IMR-90 (cell line): ENCODE measurements around the gene DACH1. TPM values are rescaled to one million over a fixed set of nuclear protein-coding genes. Genes with fewer than 3 reads are reported as not detected.
A peak's percentile ranks its signal among the peaks of the same experiment; 100 is the strongest.

ENCODE experiments used
- ATAC-seq: fragments of 200-7000 bp; cut with Tn5 transposase; 2 replicates; pipeline ENCODE4 v1.9.1; 2020; ENCODE audit warnings: low read depth, mild to moderate bottlenecking, moderate library complexity
- BruUV-seq: library from RNA; stranded (reverse); fragments of 400-500 nt; replicated peaks from 2 replicates; lab custom pipeline; 2021; lab: Mats Ljungman, UMichigan
- CTCF ChIA-PET: fragments of 300-600 bp; formaldehyde crosslinking; extraction: SDS; loops from one replicate; lab custom pipeline; 2021; ENCODE audit warnings: antibody characterized with exemption; lab: Yijun Ruan, JAX
- POLR2A ChIA-PET: fragments of 300-600 bp; sonication (Branson Sonifier 250); formaldehyde crosslinking; loops from one replicate; lab custom pipeline; 2022; ENCODE audit warnings: antibody characterized with exemption; ENCODE audit not compliant: unreplicated experiment; lab: Charles Lee
- DNase-seq: peaks from one replicate; pipeline ENCODE4 v3.0.0; 2013
- H2AFZ ChIP-seq: replicated peaks from 2 replicates; pipeline ENCODE3; 2013; ENCODE audit warnings: low read length, mild to moderate bottlenecking; ENCODE audit not compliant: poor library complexity
- H2AK5ac ChIP-seq: 2 replicates; pipeline ENCODE4 v1.6.1; 2013; ENCODE audit warnings: low read depth, low read length, inconsistent platforms
- H2AK9ac ChIP-seq: replicated peaks from 2 replicates; pipeline ENCODE3; 2013; ENCODE audit warnings: mild to moderate bottlenecking, low read depth, low read length, moderate library complexity; ENCODE audit not compliant: poor library complexity
- H2BK120ac ChIP-seq: 2 replicates; pipeline ENCODE4 v1.6.1; 2013; ENCODE audit warnings: low read depth, low read length, inconsistent platforms
- H2BK15ac ChIP-seq: 3 replicates; pipeline ENCODE4 v1.6.1; 2013; ENCODE audit warnings: low read depth, low read length, inconsistent platforms
- H2BK20ac ChIP-seq: 2 replicates; pipeline ENCODE4 v1.6.1; 2013; ENCODE audit warnings: low read depth, mild to moderate bottlenecking, inconsistent platforms, low read length, moderate library complexity
- H2BK5ac ChIP-seq: 2 replicates; pipeline ENCODE4 v1.6.1; 2013; ENCODE audit warnings: mild to moderate bottlenecking, low read depth, low read length, inconsistent platforms; ENCODE audit not compliant: poor library complexity, severe bottlenecking
- H3K14ac ChIP-seq: replicated peaks from 2 replicates; pipeline ENCODE4 v1.6.1; 2013; ENCODE audit warnings: low read depth, low read length, inconsistent platforms
- H3K18ac ChIP-seq: 2 replicates; pipeline ENCODE4 v1.6.1; 2013; ENCODE audit warnings: low read depth, low read length, control low read depth
- H3K23ac ChIP-seq: 2 replicates; pipeline ENCODE4 v1.6.1; 2013; ENCODE audit warnings: low read depth, low read length, inconsistent platforms
- H3K27ac ChIP-seq: 2 replicates; pipeline ENCODE4 v1.5.1; 2013; ENCODE audit warnings: mild to moderate bottlenecking, control low read depth, low read length; ENCODE audit not compliant: insufficient read depth
- H3K27me3 ChIP-seq: 2 replicates; pipeline ENCODE4 v1.6.1; 2013; ENCODE audit warnings: low read length; ENCODE audit not compliant: control insufficient read depth, insufficient read depth
- H3K36me3 ChIP-seq: 2 replicates; pipeline ENCODE4 v1.6.1; 2013; ENCODE audit warnings: low read length, mixed read lengths; ENCODE audit not compliant: control insufficient read depth, insufficient read depth
- H3K4ac ChIP-seq: 2 replicates; pipeline ENCODE4 v1.6.1; 2013; ENCODE audit warnings: low read depth, low read length, inconsistent platforms
- H3K4me1 ChIP-seq: 2 replicates; pipeline ENCODE4 v1.6.1; 2013; ENCODE audit warnings: low read length, mixed read lengths; ENCODE audit not compliant: control insufficient read depth, insufficient read depth
- H3K4me2 ChIP-seq: 2 replicates; pipeline ENCODE4 v1.6.1; 2013; ENCODE audit warnings: low read depth, mild to moderate bottlenecking, control low read depth, low read length, moderate library complexity
- H3K4me3 ChIP-seq: 2 replicates; pipeline ENCODE4 v1.5.1; 2013; ENCODE audit warnings: low read depth, mild to moderate bottlenecking, control low read depth, low read length, moderate library complexity; ENCODE audit not compliant: insufficient read depth
- H3K56ac ChIP-seq: 2 replicates; pipeline ENCODE4 v1.6.1; 2013; ENCODE audit warnings: low read length, inconsistent platforms; ENCODE audit not compliant: insufficient read depth; ENCODE audit errors: extremely low read depth
- H3K79me1 ChIP-seq, 2 experiments: 2 replicates each; pipeline ENCODE4 v1.6.1; 2013; ENCODE audit warnings: low read length in 2 of 2, inconsistent platforms in 1 of 2, low read depth in 1 of 2
- H3K9ac ChIP-seq: 2 replicates; pipeline ENCODE4 v1.6.1; 2013; ENCODE audit warnings: low read depth, low read length, control low read depth
- H3K9me1 ChIP-seq: 2 replicates; pipeline ENCODE4 v1.6.1; 2013; ENCODE audit warnings: low read length, inconsistent platforms; ENCODE audit not compliant: insufficient read depth
- H3K9me3 ChIP-seq: 2 replicates; pipeline ENCODE4 v1.6.1; 2013; ENCODE audit warnings: low read length; ENCODE audit not compliant: control insufficient read depth, insufficient read depth
- H4K20me1 ChIP-seq: 2 replicates; pipeline ENCODE4 v1.6.1; 2013; ENCODE audit warnings: low read length, inconsistent platforms; ENCODE audit not compliant: insufficient read depth
- H4K5ac ChIP-seq: 2 replicates; pipeline ENCODE4 v1.6.1; 2013; ENCODE audit warnings: mild to moderate bottlenecking, low read depth, low read length, control low read depth
- H4K8ac ChIP-seq, 2 experiments: 2 replicates each; pipeline ENCODE4 v1.6.1; 2013; ENCODE audit warnings: low read depth in 2 of 2, low read length in 2 of 2, control low read depth in 1 of 2, inconsistent platforms in 1 of 2
- H4K91ac ChIP-seq: 2 replicates; pipeline ENCODE4 v1.6.1; 2013; ENCODE audit warnings: low read depth, low read length, inconsistent platforms; ENCODE audit not compliant: insufficient read depth
- BHLHE40 ChIP-seq: fragments of 150-350 bp; IDR thresholded peaks from 2 replicates; pipeline ENCODE4 v1.6.1; 2016; ENCODE audit warnings: mild to moderate bottlenecking, low read depth, low read length
- CEBPB ChIP-seq: IDR thresholded peaks from 2 replicates; pipeline ENCODE4 v1.6.1; 2012; ENCODE audit warnings: low read depth, low read length, improper control_type of control experiment
- CHD1 ChIP-seq: IDR thresholded peaks from 2 replicates; pipeline ENCODE4 v1.6.1; 2012; ENCODE audit warnings: low read depth, low read length, improper control_type of control experiment
- CTCF ChIP-seq: conservative IDR thresholded peaks from 2 replicates; pipeline ENCODE4 v1.5.1; 2012; ENCODE audit warnings: mild to moderate bottlenecking, low read depth, low read length, improper control_type of control experiment
- FOS ChIP-seq: fragments of 150-350 bp; IDR thresholded peaks from 2 replicates; pipeline ENCODE4 v1.6.1; 2016; ENCODE audit warnings: low read depth, low read length
- MAFK ChIP-seq: IDR thresholded peaks from 2 replicates; pipeline ENCODE4 v1.6.1; 2012; ENCODE audit warnings: low read depth, low read length, improper control_type of control experiment
- MAZ ChIP-seq: IDR thresholded peaks from 2 replicates; pipeline ENCODE4 v1.6.1; 2012; ENCODE audit warnings: low read depth, mild to moderate bottlenecking, low read length, improper control_type of control experiment, moderate library complexity, borderline replicate concordance
- MXI1 ChIP-seq: IDR thresholded peaks from 2 replicates; pipeline ENCODE4 v1.6.1; 2012; ENCODE audit warnings: low read depth, mild to moderate bottlenecking, low read length, moderate library complexity, borderline replicate concordance
- NFE2L2 ChIP-seq: fragments of 150-350 bp; IDR thresholded peaks from 2 replicates; pipeline ENCODE4 v1.6.1; 2016; ENCODE audit warnings: low read depth, mild to moderate bottlenecking, low read length
- POLR2A ChIP-seq: IDR thresholded peaks from 2 replicates; pipeline ENCODE4 v1.6.1; 2012; ENCODE audit warnings: mild to moderate bottlenecking, low read depth, low read length
- RAD21 ChIP-seq: IDR thresholded peaks from 2 replicates; pipeline ENCODE4 v1.6.1; 2012; ENCODE audit warnings: low read length, improper control_type of control experiment
- RCOR1 ChIP-seq: IDR thresholded peaks from 2 replicates; pipeline ENCODE4 v1.6.1; 2012; ENCODE audit warnings: mild to moderate bottlenecking, low read length, improper control_type of control experiment; ENCODE audit not compliant: insufficient replicate concordance
- RFX5 ChIP-seq: IDR thresholded peaks from 2 replicates; pipeline ENCODE4 v1.8.0; 2012; ENCODE audit warnings: low read depth, mild to moderate bottlenecking, low read length, moderate library complexity
- SMC3 ChIP-seq: fragments of 150-350 bp; IDR thresholded peaks from 2 replicates; pipeline ENCODE4 v1.6.1; 2016; ENCODE audit warnings: low read depth, mild to moderate bottlenecking, antibody characterized with exemption, low read length, moderate library complexity
- WGBS, 2 experiments: methylation state at CpG; one replicate each; pipeline versions ENCODE4 v1.1.5 to v1.1.7; 2013; ENCODE audit warnings: missing lambda C conversion rate in 2 of 2; ENCODE audit not compliant: insufficient read length in 1 of 2; ENCODE audit errors: extremely low coverage in 2 of 2; 5-methylcytosine and 5-hydroxymethylcytosine counted together
- dilution Hi-C: fragments of 300-500 bp; cut with HindIII; formaldehyde crosslinking; loops from one replicate; pipeline ENCODE4 v1.14.3; 2018; ENCODE audit warnings: low sequenced_read_pairs; ENCODE audit not compliant: unreplicated experiment
- in situ Hi-C: fragments of 300-500 bp; cut with MboI; formaldehyde crosslinking; loops from 3 replicates; pipeline ENCODE4 v1.14.3; 2019; ENCODE audit warnings: low sequenced_read_pairs, inconsistent platforms, mixed read lengths
- intact Hi-C: fragments of 100-400 bp; cut with micrococcal nuclease; formaldehyde crosslinking; loops from 2 replicates; pipeline ENCODE4 v1.10.0; 2022
- polyA plus RNA-seq, 3 experiments: library from polyadenylated mRNA; depleted of rRNA; stranded (reverse); fragments of >200 nt; gene quantifications; 2 replicates each; pipeline ENCODE4 v1.2.3, GENCODE V29; 2012; ENCODE audit warnings: low replicate concordance in 1 of 3
- total RNA-seq: library from RNA; depleted of rRNA; stranded (reverse); fragments of >200 nt; gene quantifications from 2 replicates; pipeline ENCODE4 v1.2.3, GENCODE V29; 2012
- TF ChIP-seq, protein P1 (sequence below): fragments of 150-350 bp; IDR thresholded peaks from 2 replicates; pipeline ENCODE4 v1.6.1; 2017; ENCODE audit warnings: mild to moderate bottlenecking, antibody characterized with exemption, low read length, low read depth
- TF ChIP-seq, protein P2 (sequence below): fragments of 150-350 bp; IDR thresholded peaks from 2 replicates; pipeline ENCODE4 v1.6.1; 2016; ENCODE audit warnings: low read depth, mild to moderate bottlenecking, low read length, moderate library complexity, borderline replicate concordance

DACH1 gene
- total and polyA plus RNA-seq, 2 of the 4 experiments (the other 2 are of a cell fraction): not detected

GRCh38 chr13:71460211-71460610 lies 406.8 kb downstream of the DACH1 start:
- WGBS, 2 experiments: no CpG with 5 or more reads among the region's 3 CpGs
- in situ Hi-C loops: no loop called here

More at GRCh38 chr13:71460211-71460610, 406.8 kb downstream of the DACH1 start:
- intact Hi-C loops: no loop called here
- Histone ChIP-seq H3K9me3 (no peaks in the 10 kb centered on the region), H2AFZ (no peak overlapping the region), H4K8ac (no peak overlapping the region), H3K9me1 (no peaks in the 10 kb centered on the region), H3K9ac (no peak overlapping the region), H2BK20ac (no peak overlapping the region), H3K4me2 (no peak overlapping the region), H3K36me3 (no peaks in the 10 kb centered on the region), H4K5ac (no peak overlapping the region), H2BK5ac (no peak overlapping the region), H3K56ac (no peak overlapping the region), H2AK5ac (no peak overlapping the region), H3K27ac (no peak overlapping the region), H3K27me3 (no peaks in the 10 kb centered on the region), H3K14ac (no peak overlapping the region), H2BK120ac (no peak overlapping the region), H3K4ac (no peak overlapping the region), H2BK15ac (no peak overlapping the region), H3K4me1 (no peaks in the 10 kb centered on the region), H4K20me1 (no peaks in the 10 kb centered on the region), H3K79me1 (no peaks in the 10 kb centered on the region), H2AK9ac (no peak overlapping the region), H3K18ac (no peak overlapping the region), H4K91ac (no peak overlapping the region), H3K4me3 (no peak overlapping the region), H3K23ac (no peak overlapping the region)
- TF ChIP-seq CEBPB (no peak), CTCF (no peak), BHLHE40 (no peak), MXI1 (no peak), SMC3 (no peak), POLR2A (no peak), CHD1 (no peak), NFE2L2 (no peak), RAD21 (no peak), MAZ (no peak), RFX5 (no peak), FOS (no peak), MAFK (no peak), RCOR1 (no peak)
- TF ChIP-seq, protein P1, sequence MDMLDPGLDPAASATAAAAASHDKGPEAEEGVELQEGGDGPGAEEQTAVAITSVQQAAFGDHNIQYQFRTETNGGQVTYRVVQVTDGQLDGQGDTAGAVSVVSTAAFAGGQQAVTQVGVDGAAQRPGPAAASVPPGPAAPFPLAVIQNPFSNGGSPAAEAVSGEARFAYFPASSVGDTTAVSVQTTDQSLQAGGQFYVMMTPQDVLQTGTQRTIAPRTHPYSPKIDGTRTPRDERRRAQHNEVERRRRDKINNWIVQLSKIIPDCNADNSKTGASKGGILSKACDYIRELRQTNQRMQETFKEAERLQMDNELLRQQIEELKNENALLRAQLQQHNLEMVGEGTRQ: no peak
- TF ChIP-seq, protein P2, sequence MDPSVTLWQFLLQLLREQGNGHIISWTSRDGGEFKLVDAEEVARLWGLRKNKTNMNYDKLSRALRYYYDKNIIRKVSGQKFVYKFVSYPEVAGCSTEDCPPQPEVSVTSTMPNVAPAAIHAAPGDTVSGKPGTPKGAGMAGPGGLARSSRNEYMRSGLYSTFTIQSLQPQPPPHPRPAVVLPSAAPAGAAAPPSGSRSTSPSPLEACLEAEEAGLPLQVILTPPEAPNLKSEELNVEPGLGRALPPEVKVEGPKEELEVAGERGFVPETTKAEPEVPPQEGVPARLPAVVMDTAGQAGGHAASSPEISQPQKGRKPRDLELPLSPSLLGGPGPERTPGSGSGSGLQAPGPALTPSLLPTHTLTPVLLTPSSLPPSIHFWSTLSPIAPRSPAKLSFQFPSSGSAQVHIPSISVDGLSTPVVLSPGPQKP: no peak
- dilution Hi-C loops: no loop called here
- ATAC-seq: peak; percentile 35; the same call in 1 of the 2 replicates
- ChIA-PET CTCF (no interaction called here), POLR2A (no interaction called here)
- no peak for DNase-seq
- no TSS peak for BruUV-seq
